ENCODE measurements around the gene RCC1.

RCC1 gene

GRCh38 chr1:28480308-28480707 lies 25.5 kb upstream of the RCC1 start:
- no peak for TF ChIP-seq CTCF (IDR thresholded peaks at IDR 0.05; ENCODE audit: low read depth, low read length, missing control alignments)
- no peak for DNase-seq (ENCODE audit: low read depth)
- in situ Hi-C loops (cut with HindIII; ENCODE audit: low sequenced_read_pairs): no loop called here
- no peak overlapping the region for H3K4me3 ChIP-seq (ENCODE audit: low read depth, low read length)

- no peak overlapping the region for H3K4me3 ChIP-seq (ENCODE audit: low read depth, low read length)
- DNase-seq (ENCODE audit: low read depth): no peak
- no peak for TF ChIP-seq CTCF (IDR thresholded peaks at IDR 0.05; ENCODE audit: low read depth, low read length, missing control alignments)
- in situ Hi-C loops (cut with HindIII; ENCODE audit: low sequenced_read_pairs): no loop called here
Observed at GRCh38 chr1:28482138-28482537, 23.7 kb upstream of the RCC1 start.

- in situ Hi-C loops (cut with HindIII; ENCODE audit: low sequenced_read_pairs): no loop called here
- no peak overlapping the region for H3K4me3 ChIP-seq (ENCODE audit: low read depth, low read length)
- no peak for TF ChIP-seq CTCF (IDR thresholded peaks at IDR 0.05; ENCODE audit: low read depth, low read length, missing control alignments)
- no peak for DNase-seq (ENCODE audit: low read depth)
Observed at GRCh38 chr1:28482702-28483101, 23.1 kb upstream of the RCC1 start.

GRCh38 chr1:28494737-28495136 lies 11.1 kb upstream of the RCC1 start:
- TF ChIP-seq CTCF (IDR thresholded peaks at IDR 0.05; ENCODE audit: low read depth, low read length, missing control alignments): no peak
- no peak for DNase-seq (ENCODE audit: low read depth)
- in situ Hi-C loops (cut with HindIII; ENCODE audit: low sequenced_read_pairs): no loop called here
- H3K4me3 ChIP-seq (ENCODE audit: low read depth, low read length): no peak overlapping the region

GRCh38 chr1:28499553-28499952 lies 6.3 kb upstream of the RCC1 start:
- in situ Hi-C loops (cut with HindIII; ENCODE audit: low sequenced_read_pairs): no loop called here
- DNase-seq (ENCODE audit: low read depth): no peak
- no peak overlapping the region for H3K4me3 ChIP-seq (ENCODE audit: low read depth, low read length)
- no peak for TF ChIP-seq CTCF (IDR thresholded peaks at IDR 0.05; ENCODE audit: low read depth, low read length, missing control alignments)

- in situ Hi-C loops (cut with HindIII; ENCODE audit: low sequenced_read_pairs): no loop called here
- no peak overlapping the region for H3K4me3 ChIP-seq (ENCODE audit: low read depth, low read length)
- no peak for DNase-seq (ENCODE audit: low read depth)
- no peak for TF ChIP-seq CTCF (IDR thresholded peaks at IDR 0.05; ENCODE audit: low read depth, low read length, missing control alignments)
Observed at GRCh38 chr1:28501925-28502324, 3.9 kb upstream of the RCC1 start.

- in situ Hi-C loops (cut with HindIII; ENCODE audit: low sequenced_read_pairs): no loop called here
- TF ChIP-seq CTCF (IDR thresholded peaks at IDR 0.05; ENCODE audit: low read depth, low read length, missing control alignments): no peak
- no peak for DNase-seq (ENCODE audit: low read depth)
- no peak overlapping the region for H3K4me3 ChIP-seq (ENCODE audit: low read depth, low read length)
Observed at GRCh38 chr1:28503117-28503516, 2.7 kb upstream of the RCC1 start.

Measured in astrocyte of the cerebellum (primary cell).